WTC11 (cell line): ENCODE measurements around the gene U2AF2.

Source experiments
- ATF1 ChIP-seq: sonication (generic); formaldehyde crosslinking; IDR thresholded peaks from 2 replicates; pipeline ENCODE4 v1.8.1; 2023; ENCODE audit warnings: mild to moderate bottlenecking, moderate library complexity, missing genetic modification reagents
- CREM ChIP-seq: sonication (generic); formaldehyde crosslinking; IDR thresholded peaks from 2 replicates; pipeline ENCODE4 v1.8.1; 2022; ENCODE audit warnings: mild to moderate bottlenecking, missing genetic modification reagents, moderate library complexity
- FOXK1 ChIP-seq: sonication (generic); formaldehyde crosslinking; IDR thresholded peaks from 2 replicates; pipeline ENCODE4 v1.8.0; 2022; ENCODE audit warnings: mild to moderate bottlenecking, moderate library complexity, missing genetic modification reagents
- KAT7 ChIP-seq: sonication (generic); formaldehyde crosslinking; IDR thresholded peaks from 2 replicates; pipeline ENCODE4 v1.8.1; 2023; ENCODE audit warnings: missing genetic modification reagents, mild to moderate bottlenecking, borderline replicate concordance
- MYBL2 ChIP-seq: sonication (generic); formaldehyde crosslinking; IDR thresholded peaks from 2 replicates; pipeline ENCODE4 v1.8.1; 2023; ENCODE audit warnings: mild to moderate bottlenecking, moderate library complexity, missing genetic modification reagents
- TF ChIP-seq, protein P1 (sequence below): fragments of 200-600 bp; IDR thresholded peaks from 2 replicates; pipeline ENCODE4 v1.8.0; 2022; ENCODE audit warnings: antibody characterized with exemption
- TF ChIP-seq, protein P2 (sequence below): sonication (generic); formaldehyde crosslinking; IDR thresholded peaks from 2 replicates; pipeline ENCODE4 v1.8.1; 2022; ENCODE audit warnings: low read depth, mild to moderate bottlenecking, moderate library complexity, missing genetic modification reagents, borderline replicate concordance

DNA sequence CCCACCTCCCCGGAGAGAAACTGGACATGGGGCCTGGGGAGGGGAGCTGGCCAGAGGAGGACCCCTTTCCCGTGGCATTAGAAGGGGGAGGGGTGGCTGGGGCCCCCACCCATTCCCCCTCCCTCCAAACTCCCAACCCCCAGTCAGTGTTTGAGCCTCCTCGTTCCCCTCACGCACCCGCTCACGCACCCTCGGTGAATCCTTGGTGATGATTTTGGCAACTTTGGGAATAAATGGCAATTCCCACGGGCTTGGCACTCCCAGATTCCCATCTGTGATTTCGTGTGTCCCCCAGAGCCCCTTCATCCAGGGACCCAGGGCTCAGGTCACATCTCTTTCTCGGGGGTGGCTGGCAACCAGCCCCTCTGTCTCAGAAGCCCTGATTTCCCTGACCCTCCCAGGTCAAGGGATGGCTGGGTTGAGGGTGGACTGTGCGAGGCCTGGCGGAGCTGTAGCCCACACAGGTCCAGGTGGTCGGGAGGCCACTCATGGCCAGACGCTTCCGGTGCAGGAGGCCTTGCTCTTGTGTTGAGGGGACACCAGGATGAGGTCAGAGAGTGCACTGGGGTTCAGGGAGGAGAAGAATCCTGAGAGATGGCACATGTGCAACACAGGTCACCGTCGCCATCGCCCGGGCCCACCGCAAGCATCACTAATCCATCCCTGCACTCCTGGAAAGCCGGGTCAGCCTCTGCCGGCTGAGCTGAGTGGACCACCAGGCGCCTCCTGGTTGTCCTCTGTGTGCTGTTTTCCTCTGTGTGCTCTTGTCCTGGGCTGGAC lies 40.9 kb downstream of the U2AF2 start:
- TF ChIP-seq, protein P1, sequence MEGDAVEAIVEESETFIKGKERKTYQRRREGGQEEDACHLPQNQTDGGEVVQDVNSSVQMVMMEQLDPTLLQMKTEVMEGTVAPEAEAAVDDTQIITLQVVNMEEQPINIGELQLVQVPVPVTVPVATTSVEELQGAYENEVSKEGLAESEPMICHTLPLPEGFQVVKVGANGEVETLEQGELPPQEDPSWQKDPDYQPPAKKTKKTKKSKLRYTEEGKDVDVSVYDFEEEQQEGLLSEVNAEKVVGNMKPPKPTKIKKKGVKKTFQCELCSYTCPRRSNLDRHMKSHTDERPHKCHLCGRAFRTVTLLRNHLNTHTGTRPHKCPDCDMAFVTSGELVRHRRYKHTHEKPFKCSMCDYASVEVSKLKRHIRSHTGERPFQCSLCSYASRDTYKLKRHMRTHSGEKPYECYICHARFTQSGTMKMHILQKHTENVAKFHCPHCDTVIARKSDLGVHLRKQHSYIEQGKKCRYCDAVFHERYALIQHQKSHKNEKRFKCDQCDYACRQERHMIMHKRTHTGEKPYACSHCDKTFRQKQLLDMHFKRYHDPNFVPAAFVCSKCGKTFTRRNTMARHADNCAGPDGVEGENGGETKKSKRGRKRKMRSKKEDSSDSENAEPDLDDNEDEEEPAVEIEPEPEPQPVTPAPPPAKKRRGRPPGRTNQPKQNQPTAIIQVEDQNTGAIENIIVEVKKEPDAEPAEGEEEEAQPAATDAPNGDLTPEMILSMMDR = no peak
- no peak for TF ChIP-seq FOXK1
- TF ChIP-seq ATF1 = no peak
- no peak for TF ChIP-seq KAT7 (CRISPR knock-in tag)
- TF ChIP-seq CREM (CRISPR knock-in tag) = no peak
- TF ChIP-seq, protein P2, sequence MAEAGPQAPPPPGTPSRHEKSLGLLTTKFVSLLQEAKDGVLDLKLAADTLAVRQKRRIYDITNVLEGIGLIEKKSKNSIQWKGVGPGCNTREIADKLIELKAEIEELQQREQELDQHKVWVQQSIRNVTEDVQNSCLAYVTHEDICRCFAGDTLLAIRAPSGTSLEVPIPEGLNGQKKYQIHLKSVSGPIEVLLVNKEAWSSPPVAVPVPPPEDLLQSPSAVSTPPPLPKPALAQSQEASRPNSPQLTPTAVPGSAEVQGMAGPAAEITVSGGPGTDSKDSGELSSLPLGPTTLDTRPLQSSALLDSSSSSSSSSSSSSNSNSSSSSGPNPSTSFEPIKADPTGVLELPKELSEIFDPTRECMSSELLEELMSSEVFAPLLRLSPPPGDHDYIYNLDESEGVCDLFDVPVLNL (CRISPR knock-in tag) = no peak
- no peak for TF ChIP-seq MYBL2
